WTC11 (cell line): Measurements from ENCODE around the gene ZFC3H1. TPM values are rescaled to one million over a fixed set of nuclear protein-coding genes. Genes with fewer than 3 reads are reported as not detected.

Experiments used
- ATAC-seq: fragments of 200-7000 bp; cut with Tn5 transposase; 2 replicates; pipeline ENCODE4 v1.10.0; 2021; ENCODE audit warnings: mild to moderate bottlenecking, moderate library complexity
- CTCF ChIA-PET: fragments of 300-600 bp; sonication (Branson Sonifier 250); formaldehyde crosslinking; loops from one replicate; lab custom pipeline; 2021; ENCODE audit warnings: antibody characterized with exemption; lab: Charles Lee
- POLR2A ChIA-PET: fragments of 350-600 bp; sonication (Branson Sonifier 250); formaldehyde crosslinking; loops from one replicate; lab custom pipeline; 2021; ENCODE audit warnings: antibody characterized with exemption; lab: Charles Lee
- DNase-seq: peaks from one replicate; pipeline ENCODE4 v3.0.0; 2021; ENCODE audit warnings: low spot score
- H3K27ac Mint-ChIP-seq: 2 replicates; pipeline ENCODE4 v1.8.0; 2021; ENCODE audit warnings: mixed read lengths
- H3K27me3 Mint-ChIP-seq: 2 replicates; pipeline ENCODE4 v1.8.0; 2021; ENCODE audit warnings: low read depth, mild to moderate bottlenecking, moderate library complexity, mixed read lengths
- H3K36me3 Mint-ChIP-seq: 2 replicates; pipeline ENCODE4 v1.8.0; 2021; ENCODE audit warnings: mixed read lengths
- H3K4me1 Mint-ChIP-seq: 2 replicates; pipeline ENCODE4 v1.8.0; 2022; ENCODE audit warnings: mixed read lengths
- H3K4me3 Mint-ChIP-seq: 2 replicates; pipeline ENCODE4 v1.8.0; 2021; ENCODE audit warnings: mild to moderate bottlenecking, moderate library complexity, mixed read lengths
- H3K9me3 Mint-ChIP-seq: 2 replicates; pipeline ENCODE4 v1.8.0; 2021; ENCODE audit warnings: mixed read lengths
- AFF4 ChIP-seq: sonication (generic); formaldehyde crosslinking; IDR thresholded peaks from 2 replicates; pipeline ENCODE4 v1.8.1; 2023; ENCODE audit warnings: mild to moderate bottlenecking, missing genetic modification reagents, borderline replicate concordance
- CREM ChIP-seq: sonication (generic); formaldehyde crosslinking; IDR thresholded peaks from 2 replicates; pipeline ENCODE4 v1.8.1; 2022; ENCODE audit warnings: mild to moderate bottlenecking, missing genetic modification reagents, moderate library complexity
- E2F1 ChIP-seq: sonication (generic); formaldehyde crosslinking; IDR thresholded peaks from 2 replicates; pipeline ENCODE4 v1.8.0; 2022; ENCODE audit warnings: mild to moderate bottlenecking, missing genetic modification reagents
- ERG ChIP-seq: fragments of 250-450 bp; sonication (Bioruptor Pico); IDR thresholded peaks from 2 replicates; pipeline ENCODE4 v1.8.0; 2021; ENCODE audit warnings: mild to moderate bottlenecking
- IRF2 ChIP-seq: sonication (generic); formaldehyde crosslinking; IDR thresholded peaks from 2 replicates; pipeline ENCODE4 v1.8.0; 2022; ENCODE audit warnings: low read depth, missing genetic modification reagents, borderline replicate concordance
- NFATC4 ChIP-seq: fragments of 250-450 bp; sonication (Bioruptor Pico); IDR thresholded peaks from 2 replicates; pipeline ENCODE4 v1.9.0; 2021; ENCODE audit warnings: mild to moderate bottlenecking
- NFE2L1 ChIP-seq: sonication (generic); formaldehyde crosslinking; IDR thresholded peaks from 2 replicates; pipeline ENCODE4 v1.8.1; 2023; ENCODE audit warnings: missing genetic modification reagents
- NR3C1 ChIP-seq: sonication (generic); formaldehyde crosslinking; conservative IDR thresholded peaks from 2 replicates; pipeline ENCODE4 v1.8.1; 2023; ENCODE audit warnings: low read depth, mild to moderate bottlenecking, missing genetic modification reagents
- SOX15 ChIP-seq: fragments of 250-450 bp; sonication (Bioruptor Pico); IDR thresholded peaks from 2 replicates; pipeline ENCODE4 v1.9.0; 2021; ENCODE audit warnings: mild to moderate bottlenecking
- SP1 ChIP-seq: sonication (generic); formaldehyde crosslinking; conservative IDR thresholded peaks from 2 replicates; pipeline ENCODE4 v1.8.1; 2022; ENCODE audit warnings: missing genetic modification reagents
- TEAD1 ChIP-seq: sonication (generic); formaldehyde crosslinking; IDR thresholded peaks from 2 replicates; pipeline ENCODE4 v1.8.0; 2022; ENCODE audit warnings: mild to moderate bottlenecking, missing genetic modification reagents
- TEAD4 ChIP-seq: sonication (generic); formaldehyde crosslinking; IDR thresholded peaks from 2 replicates; pipeline ENCODE4 v1.8.0; 2022; ENCODE audit warnings: mild to moderate bottlenecking, missing genetic modification reagents
- ZNF219 ChIP-seq: sonication (generic); formaldehyde crosslinking; IDR thresholded peaks from 2 replicates; pipeline ENCODE4 v1.8.0; 2023; ENCODE audit warnings: missing genetic modification reagents, mild to moderate bottlenecking, borderline replicate concordance
- ZNF671 ChIP-seq: fragments of 250-450 bp; sonication (Bioruptor Pico); IDR thresholded peaks from 2 replicates; pipeline ENCODE4 v1.8.0; 2021; ENCODE audit warnings: mild to moderate bottlenecking
- total RNA-seq: library from RNA; stranded (reverse); gene quantifications from 3 replicates; pipeline ENCODE4 v1.2.3, GENCODE V29; 2021
- TF ChIP-seq, protein P1 (sequence below): fragments of 250-450 bp; sonication (Bioruptor Pico); IDR thresholded peaks from 2 replicates; pipeline ENCODE4 v1.9.0; 2021; ENCODE audit warnings: mild to moderate bottlenecking
- TF ChIP-seq, protein P2 (sequence below): sonication (generic); formaldehyde crosslinking; IDR thresholded peaks from 2 replicates; pipeline ENCODE4 v1.8.1; 2022; ENCODE audit warnings: mild to moderate bottlenecking, missing genetic modification reagents, moderate library complexity, borderline replicate concordance
- TF ChIP-seq, protein P3 (sequence below): sonication (generic); formaldehyde crosslinking; IDR thresholded peaks from 2 replicates; pipeline ENCODE4 v1.8.0; 2022; ENCODE audit warnings: mild to moderate bottlenecking, missing genetic modification reagents
- TF ChIP-seq, protein P4 (sequence below): sonication (generic); formaldehyde crosslinking; IDR thresholded peaks from 2 replicates; pipeline ENCODE4 v1.8.1; 2023; ENCODE audit warnings: mild to moderate bottlenecking, missing genetic modification reagents, moderate library complexity
- TF ChIP-seq, protein P5 (sequence below): sonication (generic); formaldehyde crosslinking; IDR thresholded peaks from 2 replicates; pipeline ENCODE4 v1.8.1; 2023; ENCODE audit warnings: mild to moderate bottlenecking, missing genetic modification reagents, moderate library complexity

ZFC3H1 gene
- total RNA-seq, 1 experiment from 2014 or later = 33.9 TPM

- no peak for ATAC-seq
- CTCF ChIA-PET = interaction anchor here (1.5 kb wide), 1 partner anchor 163 kb away, joined by 3 read pairs; no protein-coding TSS in a partner anchor
These were observed 79.3 kb downstream of the ZFC3H1 start for GRCh38 chr12:71584356-71584755.

DNA sequence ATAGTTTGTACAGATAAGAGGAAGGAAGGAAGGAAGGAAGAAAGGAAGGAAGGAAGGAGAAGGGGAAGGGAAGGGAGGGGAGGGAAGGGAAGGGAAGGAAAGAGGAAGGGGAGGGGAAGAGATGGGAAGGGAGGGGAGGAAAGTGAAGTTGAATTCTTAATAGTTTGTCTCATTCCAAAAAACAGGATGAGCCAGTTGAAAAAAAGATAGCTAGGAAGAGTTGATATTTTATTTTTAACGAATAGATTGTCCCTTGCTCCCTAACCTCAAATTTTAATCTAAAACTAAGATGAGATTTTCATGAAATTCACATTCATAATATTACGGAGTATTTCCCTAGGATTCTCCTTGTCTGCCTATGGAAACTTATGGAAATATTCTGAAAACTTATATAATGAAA lies 80.7 kb downstream of the ZFC3H1 start:
- 0 out of 2 replicates have a peak, but pooled peaks cover 4% of the 10 kb centered on the region for H3K4me1 Mint-ChIP-seq

More at GRCh38 chr12:71584356-71584755, 79.3 kb downstream of the ZFC3H1 start:
- Mint-ChIP-seq H3K36me3 (no peaks in the 10 kb centered on the region), H3K27ac (no peak overlapping the region), H3K4me3 (no peak overlapping the region), H3K9me3 (peaks cover 7% of the 10 kb centered on the region), H3K27me3 (no peaks in the 10 kb centered on the region), H3K4me1 (0 out of 2 replicates have a peak, but pooled peaks cover 4% of the 10 kb centered on the region)
- DNase-seq = no peak
- no peak for TF ChIP-seq NFE2L1
- TF ChIP-seq TEAD4 (CRISPR knock-in tag) = no peak
- TF ChIP-seq, protein P1, sequence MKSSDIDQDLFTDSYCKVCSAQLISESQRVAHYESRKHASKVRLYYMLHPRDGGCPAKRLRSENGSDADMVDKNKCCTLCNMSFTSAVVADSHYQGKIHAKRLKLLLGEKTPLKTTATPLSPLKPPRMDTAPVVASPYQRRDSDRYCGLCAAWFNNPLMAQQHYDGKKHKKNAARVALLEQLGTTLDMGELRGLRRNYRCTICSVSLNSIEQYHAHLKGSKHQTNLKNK (CRISPR knock-in tag) = no peak
- no peak for TF ChIP-seq SOX15 (CRISPR knock-in tag)
- no peak for TF ChIP-seq SP1
- POLR2A ChIA-PET = no interaction called here

GRCh38 chr12:71581206-71581605 lies 82.4 kb downstream of the ZFC3H1 start:
- Mint-ChIP-seq H3K9me3 (no peaks in the 10 kb centered on the region), H3K4me3 (no peak overlapping the region), H3K27me3 (no peaks in the 10 kb centered on the region), H3K4me1 (no peaks in the 10 kb centered on the region), H3K36me3 (no peaks in the 10 kb centered on the region), H3K27ac (no peak overlapping the region)
- DNase-seq (no peak), ATAC-seq (no peak)
- no peak for TF ChIP-seq NR3C1 (CRISPR knock-in tag)
- TF ChIP-seq, protein P2, sequence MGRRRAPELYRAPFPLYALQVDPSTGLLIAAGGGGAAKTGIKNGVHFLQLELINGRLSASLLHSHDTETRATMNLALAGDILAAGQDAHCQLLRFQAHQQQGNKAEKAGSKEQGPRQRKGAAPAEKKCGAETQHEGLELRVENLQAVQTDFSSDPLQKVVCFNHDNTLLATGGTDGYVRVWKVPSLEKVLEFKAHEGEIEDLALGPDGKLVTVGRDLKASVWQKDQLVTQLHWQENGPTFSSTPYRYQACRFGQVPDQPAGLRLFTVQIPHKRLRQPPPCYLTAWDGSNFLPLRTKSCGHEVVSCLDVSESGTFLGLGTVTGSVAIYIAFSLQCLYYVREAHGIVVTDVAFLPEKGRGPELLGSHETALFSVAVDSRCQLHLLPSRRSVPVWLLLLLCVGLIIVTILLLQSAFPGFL (CRISPR knock-in tag) = no peak
- TF ChIP-seq, protein P3, sequence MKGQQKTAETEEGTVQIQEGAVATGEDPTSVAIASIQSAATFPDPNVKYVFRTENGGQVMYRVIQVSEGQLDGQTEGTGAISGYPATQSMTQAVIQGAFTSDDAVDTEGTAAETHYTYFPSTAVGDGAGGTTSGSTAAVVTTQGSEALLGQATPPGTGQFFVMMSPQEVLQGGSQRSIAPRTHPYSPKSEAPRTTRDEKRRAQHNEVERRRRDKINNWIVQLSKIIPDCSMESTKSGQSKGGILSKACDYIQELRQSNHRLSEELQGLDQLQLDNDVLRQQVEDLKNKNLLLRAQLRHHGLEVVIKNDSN (CRISPR knock-in tag) = no peak
- no peak for TF ChIP-seq SP1
- TF ChIP-seq NFATC4 (CRISPR knock-in tag) = no peak
- TF ChIP-seq, protein P4, sequence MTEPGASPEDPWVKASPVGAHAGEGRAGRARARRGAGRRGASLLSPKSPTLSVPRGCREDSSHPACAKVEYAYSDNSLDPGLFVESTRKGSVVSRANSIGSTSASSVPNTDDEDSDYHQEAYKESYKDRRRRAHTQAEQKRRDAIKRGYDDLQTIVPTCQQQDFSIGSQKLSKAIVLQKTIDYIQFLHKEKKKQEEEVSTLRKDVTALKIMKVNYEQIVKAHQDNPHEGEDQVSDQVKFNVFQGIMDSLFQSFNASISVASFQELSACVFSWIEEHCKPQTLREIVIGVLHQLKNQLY (CRISPR knock-in tag) = no peak
- no peak for TF ChIP-seq CREM (CRISPR knock-in tag)
- no peak for TF ChIP-seq AFF4 (CRISPR knock-in tag)
- no peak for TF ChIP-seq TEAD1 (CRISPR knock-in tag)
- ChIA-PET POLR2A (no interaction called here), CTCF (no interaction called here)

More for the DNA sequence above, 80.7 kb downstream of the ZFC3H1 start:
- DNase-seq (no peak), ATAC-seq (no peak)
- ChIA-PET CTCF (no interaction called here), POLR2A (no interaction called here)
- Mint-ChIP-seq H3K4me3 (no peak overlapping the region), H3K27ac (no peak overlapping the region), H3K9me3 (peaks cover 7% of the 10 kb centered on the region), H3K36me3 (no peaks in the 10 kb centered on the region), H3K27me3 (no peaks in the 10 kb centered on the region)
- TF ChIP-seq, protein P5, sequence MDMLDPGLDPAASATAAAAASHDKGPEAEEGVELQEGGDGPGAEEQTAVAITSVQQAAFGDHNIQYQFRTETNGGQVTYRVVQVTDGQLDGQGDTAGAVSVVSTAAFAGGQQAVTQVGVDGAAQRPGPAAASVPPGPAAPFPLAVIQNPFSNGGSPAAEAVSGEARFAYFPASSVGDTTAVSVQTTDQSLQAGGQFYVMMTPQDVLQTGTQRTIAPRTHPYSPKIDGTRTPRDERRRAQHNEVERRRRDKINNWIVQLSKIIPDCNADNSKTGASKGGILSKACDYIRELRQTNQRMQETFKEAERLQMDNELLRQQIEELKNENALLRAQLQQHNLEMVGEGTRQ = no peak
- TF ChIP-seq ZNF671 (CRISPR knock-in tag) (no peak), E2F1 (CRISPR knock-in tag) (no peak), IRF2 (CRISPR knock-in tag) (no peak), ZNF219 (no peak), ERG (no peak)
- TF ChIP-seq, protein P4 (CRISPR knock-in tag) = no peak
